Panc1 (cell line): ENCODE data around the gene TMUB2.

Experiments used
- REST ChIP-seq, 2 experiments: IDR thresholded peaks; 2 replicates each; pipeline ENCODE4 v1.6.1; 2011 to 2012; ENCODE audit warnings: low read depth in 2 of 2, control low read depth in 1 of 2, low read length in 1 of 2, mild to moderate bottlenecking in 1 of 2, moderate library complexity in 1 of 2; ENCODE audit not compliant: insufficient read depth in 1 of 2
- SIN3A ChIP-seq: IDR thresholded peaks from 2 replicates; pipeline ENCODE4 v1.6.1; 2012; ENCODE audit warnings: low read depth, mild to moderate bottlenecking, low read length, moderate library complexity, borderline replicate concordance; ENCODE audit not compliant: insufficient read depth
- TF ChIP-seq, protein P1 (sequence below): fragments of 450-650 bp; IDR thresholded peaks from 2 replicates; pipeline ENCODE4 v1.5.1; 2017; ENCODE audit warnings: mild to moderate bottlenecking

- TF ChIP-seq, protein P1, sequence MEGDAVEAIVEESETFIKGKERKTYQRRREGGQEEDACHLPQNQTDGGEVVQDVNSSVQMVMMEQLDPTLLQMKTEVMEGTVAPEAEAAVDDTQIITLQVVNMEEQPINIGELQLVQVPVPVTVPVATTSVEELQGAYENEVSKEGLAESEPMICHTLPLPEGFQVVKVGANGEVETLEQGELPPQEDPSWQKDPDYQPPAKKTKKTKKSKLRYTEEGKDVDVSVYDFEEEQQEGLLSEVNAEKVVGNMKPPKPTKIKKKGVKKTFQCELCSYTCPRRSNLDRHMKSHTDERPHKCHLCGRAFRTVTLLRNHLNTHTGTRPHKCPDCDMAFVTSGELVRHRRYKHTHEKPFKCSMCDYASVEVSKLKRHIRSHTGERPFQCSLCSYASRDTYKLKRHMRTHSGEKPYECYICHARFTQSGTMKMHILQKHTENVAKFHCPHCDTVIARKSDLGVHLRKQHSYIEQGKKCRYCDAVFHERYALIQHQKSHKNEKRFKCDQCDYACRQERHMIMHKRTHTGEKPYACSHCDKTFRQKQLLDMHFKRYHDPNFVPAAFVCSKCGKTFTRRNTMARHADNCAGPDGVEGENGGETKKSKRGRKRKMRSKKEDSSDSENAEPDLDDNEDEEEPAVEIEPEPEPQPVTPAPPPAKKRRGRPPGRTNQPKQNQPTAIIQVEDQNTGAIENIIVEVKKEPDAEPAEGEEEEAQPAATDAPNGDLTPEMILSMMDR, result no peak
- TF ChIP-seq SIN3A (no peak), REST (IDR thresholded peaks at IDR 0.05; ENCODE audit: insufficient read depth in 1 of 2, low read depth in 2 of 2, low read length in 1 of 2) (no peak)
Observed at GRCh38 chr17:44190481-44190880, 3.7 kb downstream of the TMUB2 start.
